Measurements from ENCODE around the gene FAM200B.
"Not testable (repeated sequence)": the region's sequence is repeated elsewhere in the genome, so short reads cannot be mapped to it uniquely, and the experiment has no call there.

The FAM200B gene

GRCh38 chr4:15702941-15703403 lies 21.3 kb downstream of the FAM200B start, which contains the start of gene BST1:
TSS of gene BST1 (plus strand) at chr4:15703065. CDS start at chr4:15703145, 80 bp downstream.
- DNase-seq, result no peak

DNA sequence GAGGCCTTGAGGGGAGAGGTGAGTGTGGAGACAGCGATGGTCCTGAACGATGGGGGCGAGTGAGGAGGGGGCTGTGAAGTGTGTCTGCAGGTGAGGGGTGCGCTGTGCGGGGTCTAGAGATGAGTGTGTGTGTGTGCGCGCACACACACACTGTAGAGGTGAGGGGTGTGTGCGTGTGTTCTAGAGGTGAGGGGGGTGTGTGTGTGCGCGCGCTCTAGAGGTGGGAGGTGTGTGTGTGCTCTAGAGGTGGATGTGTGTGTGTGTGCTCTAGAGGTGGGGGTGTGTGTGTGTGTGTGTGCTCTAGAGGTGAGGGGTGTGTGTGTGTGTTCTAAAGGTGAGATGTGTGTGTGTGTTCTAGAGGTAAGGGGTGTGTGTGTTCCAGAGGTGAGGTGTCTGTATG lies 21.8 kb downstream of the FAM200B start:
- no peak for DNase-seq

DNA sequence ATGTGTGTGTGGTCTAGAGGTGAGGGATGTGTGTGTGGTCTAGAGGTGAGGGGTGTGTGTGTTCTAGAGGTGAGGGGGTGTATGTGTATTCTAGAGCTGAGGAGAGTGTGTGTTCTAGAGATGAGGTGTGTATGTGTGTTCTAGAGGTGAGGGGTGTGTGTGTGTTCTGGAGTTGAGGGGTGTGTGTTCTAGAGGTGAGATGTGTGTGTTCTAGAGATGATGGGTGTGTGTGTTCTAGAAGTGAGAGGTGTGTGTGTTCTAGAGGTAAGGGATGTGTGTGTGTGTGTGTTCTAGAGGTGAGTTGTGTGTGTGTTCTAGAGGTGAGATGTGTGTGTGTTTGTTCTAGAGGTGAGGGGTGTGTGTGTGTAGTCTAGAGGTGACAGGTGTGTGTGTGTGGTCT lies 22.5 kb downstream of the FAM200B start:
- no peak for DNase-seq

DNA sequence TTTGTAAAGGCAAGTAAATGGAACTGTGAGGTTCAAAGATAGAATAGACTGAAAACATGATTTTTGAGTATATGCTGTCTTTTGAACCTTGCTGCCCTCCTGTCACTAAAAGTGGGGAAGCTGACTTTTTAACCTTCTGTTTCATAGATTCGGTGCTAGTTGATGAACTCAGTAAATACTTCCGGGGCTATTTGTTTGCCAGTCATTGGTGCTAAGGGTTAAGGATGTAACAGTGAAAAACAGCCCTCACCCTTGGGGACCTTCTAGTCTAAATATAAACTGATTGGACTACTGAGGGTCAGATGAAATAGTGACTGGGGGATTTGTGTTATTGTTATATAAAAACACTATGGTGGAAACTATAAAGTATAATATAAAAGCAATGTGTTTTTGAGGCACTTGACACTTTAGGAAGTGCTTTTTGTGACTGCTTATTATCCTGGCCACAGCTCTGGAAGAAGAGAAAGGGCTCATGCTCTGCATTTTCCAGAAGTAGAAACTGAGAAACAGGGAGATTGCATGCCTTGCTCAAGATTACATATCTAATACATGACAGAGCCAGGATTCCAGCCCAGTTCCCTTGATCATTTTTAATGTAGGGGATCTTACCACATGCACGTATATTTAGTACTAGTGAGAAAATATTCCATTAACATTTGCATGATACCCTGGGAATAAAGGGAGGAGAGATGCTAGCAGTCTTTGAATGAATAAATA lies 25.2 kb downstream of the FAM200B start:
- DNase-seq, result no peak

GRCh38 chr4:15707363-15707715 lies 25.7 kb downstream of the FAM200B start:
- DNase-seq, result no peak

DNA sequence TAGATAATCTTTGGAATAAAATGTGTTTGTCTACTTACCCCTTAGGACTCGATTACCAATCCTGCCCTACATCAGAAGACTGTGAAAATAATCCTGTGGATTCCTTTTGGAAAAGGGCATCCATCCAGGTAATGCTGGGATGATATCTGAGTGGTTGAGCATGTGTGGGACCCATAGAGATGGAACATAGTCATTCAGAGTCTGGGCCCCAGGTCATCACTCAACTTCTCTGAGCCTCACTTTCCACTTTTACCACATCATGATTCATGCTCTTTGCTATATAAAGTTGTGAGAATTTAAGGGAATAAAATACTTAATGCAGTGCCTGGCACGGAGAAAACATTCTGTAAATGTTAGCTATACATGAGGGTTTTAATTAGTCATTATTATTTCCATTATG lies 30.1 kb downstream of the FAM200B start:
- no peak for DNase-seq

GRCh38 chr4:15712214-15712613 lies 30.6 kb downstream of the FAM200B start:
- no peak for DNase-seq

- DNase-seq, result no peak
Observed at GRCh38 chr4:15714141-15714540, 32.5 kb downstream of the FAM200B start.

DNA sequence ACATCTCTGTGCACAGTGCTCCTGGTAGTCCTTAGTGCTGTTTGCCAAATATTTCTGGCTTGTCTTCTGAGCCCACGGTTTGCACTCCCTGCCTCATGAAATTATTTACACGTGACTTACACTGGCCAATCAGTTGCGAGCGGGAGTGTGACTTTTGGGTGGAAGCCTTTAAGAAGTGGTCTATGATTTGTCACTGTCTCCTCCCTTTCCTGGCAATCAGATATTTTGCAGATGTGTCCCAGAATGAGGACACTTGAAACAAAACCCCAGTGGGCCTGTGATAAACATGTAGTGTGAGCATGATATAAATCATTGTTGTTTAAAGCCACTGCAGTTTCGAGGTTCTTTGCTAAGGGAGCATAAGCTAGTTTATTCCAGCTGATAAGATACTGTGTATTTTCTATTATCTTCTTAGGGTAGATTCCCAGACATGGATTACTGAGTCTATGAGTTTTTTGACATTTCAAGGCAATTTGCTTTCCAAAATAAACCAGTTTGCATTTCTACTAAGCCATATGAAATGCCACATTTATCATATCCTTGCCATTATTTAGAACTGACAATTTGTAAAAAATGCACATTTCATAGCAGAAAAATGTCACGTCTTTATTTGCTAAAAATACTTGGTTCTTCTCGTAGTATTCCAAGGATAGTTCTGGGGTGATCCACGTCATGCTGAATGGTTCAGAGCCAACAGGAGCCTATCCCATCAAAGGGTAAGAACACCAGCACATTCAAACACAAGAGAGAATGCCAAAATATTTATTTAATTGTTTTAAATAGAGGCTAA lies 33.2 kb downstream of the FAM200B start:
- DNase-seq, result no peak

- no peak for DNase-seq
Observed at GRCh38 chr4:15716115-15716514, 34.5 kb downstream of the FAM200B start.

DNA sequence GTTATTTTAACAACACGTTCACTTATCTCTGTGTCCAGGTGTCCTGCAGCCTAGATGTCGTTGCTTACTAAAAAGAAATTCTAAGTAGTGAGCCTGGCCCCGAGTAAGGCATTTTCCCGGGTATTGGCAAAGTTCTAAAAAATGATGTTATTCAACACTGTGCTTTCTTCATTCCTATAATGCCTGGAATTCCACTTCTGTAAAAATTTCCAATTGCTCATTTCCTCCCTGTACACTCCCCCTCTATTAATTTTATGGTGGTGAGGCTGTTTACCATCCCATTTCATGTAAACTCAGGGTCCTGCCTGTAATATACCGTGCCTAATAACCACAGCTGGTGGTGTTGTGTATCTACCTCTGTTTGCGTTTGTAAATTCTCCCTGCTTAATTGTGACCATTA lies 35.5 kb downstream of the FAM200B start:
- DNase-seq, result no peak

GRCh38 chr4:15717657-15718416 lies 36.2 kb downstream of the FAM200B start:
- no peak for DNase-seq

GRCh38 chr4:15718465-15718864 lies 36.8 kb downstream of the FAM200B start:
- DNase-seq, result no peak

GRCh38 chr4:15718959-15719358 lies 37.3 kb downstream of the FAM200B start:
- DNase-seq, result no peak

DNA sequence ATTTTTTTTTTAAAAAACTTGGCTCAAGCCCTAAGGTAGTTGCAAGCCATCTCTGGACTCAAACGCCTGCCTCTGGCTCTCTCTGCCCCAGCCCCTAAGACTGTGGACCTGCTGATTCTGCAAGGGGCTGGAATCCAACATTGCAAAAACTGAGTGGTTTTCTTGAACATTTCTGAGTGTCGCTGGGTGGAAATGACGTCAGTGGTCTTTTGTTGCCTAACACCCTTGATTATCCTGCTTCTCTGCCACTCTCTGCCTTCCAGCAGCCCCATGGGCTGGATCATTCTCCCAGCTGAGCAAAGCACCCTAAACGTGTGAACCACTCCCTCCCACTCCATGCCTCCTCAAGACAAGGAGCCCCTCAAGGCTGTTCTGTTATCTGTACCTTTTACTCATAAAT lies 37.9 kb downstream of the FAM200B start:
- DNase-seq, result no peak

DNA sequence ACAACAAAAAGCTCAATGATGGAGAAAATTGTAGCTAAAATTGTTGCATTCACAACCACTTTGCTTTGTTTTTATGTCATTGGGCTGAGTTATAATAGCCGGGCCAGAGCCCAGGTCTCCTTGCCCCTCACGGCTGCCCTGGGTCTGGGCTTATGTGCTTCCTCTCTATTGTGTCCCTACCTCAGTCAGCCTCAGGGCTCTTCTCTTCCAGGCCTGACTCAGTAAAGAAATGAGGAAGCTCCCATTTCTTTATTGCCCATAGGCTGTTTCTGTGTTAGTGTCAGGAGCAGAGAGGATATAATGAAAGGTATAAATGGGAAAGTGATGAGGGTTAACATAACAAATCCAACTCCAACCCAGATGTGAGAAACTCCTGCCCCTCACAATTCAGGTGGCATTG lies 39.2 kb downstream of the FAM200B start:
- DNase-seq, result no peak

- DNase-seq, result no peak
Observed at GRCh38 chr4:15725608-15726007, 44.0 kb downstream of the FAM200B start.

DNA sequence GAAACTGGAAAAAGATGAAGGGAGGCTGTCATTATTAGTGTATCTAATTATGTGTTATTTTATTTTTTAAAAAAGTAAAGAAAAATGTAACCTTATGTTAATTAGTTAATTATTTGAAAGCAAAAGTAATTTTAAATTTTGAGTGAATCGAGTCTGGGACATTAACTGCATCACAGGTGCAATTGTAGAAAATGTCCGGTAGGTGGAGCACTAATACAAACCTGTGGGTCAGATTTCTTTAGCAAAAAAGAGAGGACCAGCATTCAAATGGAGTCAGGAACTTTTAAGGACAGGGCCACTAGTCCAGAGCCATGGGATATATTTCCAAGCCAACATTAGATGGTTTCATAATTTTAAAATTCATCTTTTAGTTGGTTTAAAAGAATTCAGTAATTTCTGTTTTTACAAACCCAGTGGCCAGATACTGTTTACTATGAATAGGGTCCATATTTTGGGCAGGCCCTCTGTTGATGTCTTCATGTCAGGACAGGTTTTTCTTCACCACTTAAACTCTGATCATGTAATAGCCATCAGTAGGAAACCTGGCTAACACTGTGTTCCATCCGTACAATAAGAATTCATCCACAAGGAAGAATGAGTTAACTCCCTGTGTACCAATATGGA lies 48.4 kb downstream of the FAM200B start:
- DNase-seq, result no peak

- DNase-seq, result not testable (repeated sequence)
Observed at GRCh38 chr4:15733061-15733460, 51.4 kb downstream of the FAM200B start.

DNA sequence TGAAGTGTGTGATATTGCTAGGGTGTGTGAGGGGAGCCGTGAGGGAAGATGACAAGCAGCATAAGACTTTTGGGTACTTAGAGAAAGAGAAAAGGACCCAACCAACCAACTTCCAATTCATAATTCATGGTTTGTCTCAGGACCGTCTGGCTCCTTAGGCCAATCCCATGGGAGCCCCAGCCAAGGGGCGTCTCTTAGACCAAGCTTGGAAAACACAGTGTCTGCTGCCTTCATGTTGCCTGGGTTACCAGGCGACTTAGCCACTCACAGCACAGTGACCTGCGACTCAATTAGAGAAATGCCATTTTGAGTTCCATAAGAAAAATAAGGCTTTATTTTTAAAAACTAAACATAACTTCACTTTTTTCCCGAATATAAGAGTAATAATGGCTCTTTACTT lies 53.9 kb downstream of the FAM200B start:
- DNase-seq, result no peak

DNA sequence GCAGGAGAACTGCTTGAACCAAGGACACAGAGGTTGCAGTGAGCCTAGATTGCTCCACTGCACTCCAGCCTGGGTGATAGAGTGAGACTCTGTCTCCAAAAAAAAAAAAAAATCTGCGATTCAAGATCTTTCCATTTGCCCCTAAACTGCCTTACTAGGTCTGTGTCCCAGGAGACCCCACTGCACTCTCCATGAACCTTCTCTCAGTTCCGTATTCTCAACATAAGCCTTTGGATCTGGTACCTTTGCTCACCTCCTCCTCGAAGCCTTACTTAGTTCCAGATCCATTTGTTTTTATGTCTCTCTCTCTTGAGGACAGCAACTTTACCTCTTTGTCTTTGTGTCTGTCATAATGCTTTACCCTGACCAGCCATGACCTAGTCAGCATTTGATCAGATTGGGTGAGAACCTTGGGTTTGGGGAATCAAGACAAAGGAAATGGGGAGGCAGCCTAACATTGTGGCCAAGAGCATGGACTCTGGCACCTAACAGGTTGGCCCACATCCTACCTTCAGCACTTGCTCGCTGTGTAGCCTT lies 55.0 kb downstream of the FAM200B start:
- no peak for DNase-seq

- DNase-seq, result no peak
Observed at GRCh38 chr4:15737255-15737654, 55.6 kb downstream of the FAM200B start.

GRCh38 chr4:15738877-15739276 lies 57.2 kb downstream of the FAM200B start:
- no peak for DNase-seq

Measured in NCI-H524 treated with DMSO at 0.1 percent for 48 hours (cell line).